GM12878 (cell line): ENCODE data around the gene CFAP47. TPM values are rescaled to one million over a fixed set of nuclear protein-coding genes. Genes with fewer than 3 reads are reported as not detected.

Experiments used
- ATAC-seq: fragments of 200-7000 bp; cut with Tn5 transposase; 3 replicates; pipeline ENCODE4 v1.9.1; 2020; ENCODE audit warnings: mild to moderate bottlenecking, moderate library complexity
- BruUV-seq: library from RNA; stranded (reverse); fragments of 400-500 nt; replicated peaks from 2 replicates; lab custom pipeline; 2021; lab: Mats Ljungman, UMichigan
- CTCF ChIA-PET: fragments of 300-600 bp; sonication (Branson Sonifier 250); formaldehyde crosslinking; extraction: SDS; loops from one replicate; lab custom pipeline; 2021; ENCODE audit warnings: inconsistent platforms; lab: Yijun Ruan, JAX
- POLR2A ChIA-PET: fragments of 350-600 bp; formaldehyde crosslinking; extraction: SDS; loops from one replicate; lab custom pipeline; 2021; ENCODE audit warnings: inconsistent platforms; lab: Charles Lee
- RAD21 ChIA-PET: fragments of 300-600 bp; sonication (Branson Sonifier 250); formaldehyde crosslinking; loops from one replicate; lab custom pipeline; 2023; ENCODE audit warnings: antibody characterized with exemption; ENCODE audit not compliant: unreplicated experiment; lab: Charles Lee
- SMC1A ChIA-PET: fragments of 300-600 bp; sonication (Branson Sonifier 250); formaldehyde crosslinking; loops from one replicate; lab custom pipeline; 2023; ENCODE audit not compliant: unreplicated experiment, uncharacterized antibody; lab: Charles Lee
- DNase-seq: peaks from one replicate; pipeline ENCODE4 v3.0.0-alpha.2; 2011; ENCODE audit warnings: low read depth, low spot score
- FAIRE-seq: peaks from 3 replicates; lab custom pipeline; 2011; peaks lifted over from hg19 to GRCh38; lab: Jason Lieb, UNC
- H2AFZ ChIP-seq: 2 replicates; pipeline ENCODE4 v1.6.0; 2011; ENCODE audit warnings: low read depth, low read length, control low read depth; ENCODE audit not compliant: control insufficient read depth
- H3K27ac ChIP-seq: 2 replicates; pipeline ENCODE4 v1.5.1; 2011; ENCODE audit warnings: control low read depth; ENCODE audit not compliant: control insufficient read depth, insufficient read depth
- H3K27me3 ChIP-seq, 2 experiments: replicated peaks in 1 of 2; 2 replicates each; pipeline versions ENCODE4 v1.6.0 to v1.6.1; 2011; ENCODE audit warnings: low read length in 1 of 2; ENCODE audit not compliant: control insufficient read depth in 2 of 2, insufficient read depth in 2 of 2
- H3K36me3 ChIP-seq, 2 experiments: 2 replicates each; pipeline ENCODE4 v1.5.1; 2011; ENCODE audit warnings: low read length in 1 of 2; ENCODE audit not compliant: control insufficient read depth in 2 of 2, insufficient read depth in 2 of 2
- H3K4me1 ChIP-seq: 2 replicates; pipeline ENCODE4 v1.6.1; 2011; ENCODE audit warnings: mild to moderate bottlenecking, low read length, moderate library complexity, mixed read lengths; ENCODE audit not compliant: control insufficient read depth, insufficient read depth
- H3K4me2 ChIP-seq: 2 replicates; pipeline ENCODE4 v1.6.0; 2011; ENCODE audit warnings: control low read depth; ENCODE audit not compliant: control insufficient read depth, insufficient read depth
- H3K4me3 ChIP-seq: fragments of 200-600 bp; sonication (generic); 2 replicates; pipeline ENCODE4 v1.5.1; 2016
- H3K79me2 ChIP-seq: 2 replicates; pipeline ENCODE4 v1.6.0; 2011; ENCODE audit warnings: low read length; ENCODE audit not compliant: control insufficient read depth, insufficient read depth
- H3K9ac ChIP-seq: 2 replicates; pipeline ENCODE4 v1.8.0; 2011; ENCODE audit warnings: low read length, control low read depth, mixed read lengths; ENCODE audit not compliant: control insufficient read depth, insufficient read depth
- H3K9me3 ChIP-seq: replicated peaks from 3 replicates; pipeline ENCODE4 v1.5.1; 2011; ENCODE audit warnings: mild to moderate bottlenecking, low read length; ENCODE audit not compliant: control insufficient read depth, insufficient read depth
- H4K20me1 ChIP-seq: 2 replicates; pipeline ENCODE4 v1.6.0; 2011; ENCODE audit not compliant: control insufficient read depth, insufficient read depth
- E2F4 ChIP-seq: IDR thresholded peaks from 2 replicates; pipeline ENCODE4 v1.6.1; 2012; ENCODE audit warnings: low read depth, low read length, improper control_type of control experiment
- IKZF2 ChIP-seq, 2 experiments: fragments of 450-650 bp; IDR thresholded peaks; 2 replicates each; pipeline ENCODE4 v1.6.1; 2017; ENCODE audit warnings: mild to moderate bottlenecking in 2 of 2, moderate library complexity in 2 of 2
- PBX3 ChIP-seq: IDR thresholded peaks from 2 replicates; pipeline ENCODE4 v1.6.1; 2011; ENCODE audit warnings: mild to moderate bottlenecking, low read depth, low read length, moderate library complexity; ENCODE audit not compliant: insufficient replicate concordance
- SIX5 ChIP-seq: IDR thresholded peaks from 2 replicates; pipeline ENCODE4 v1.6.1; 2011; ENCODE audit warnings: mild to moderate bottlenecking, low read depth, low read length, moderate library complexity; ENCODE audit not compliant: severe bottlenecking
- SMAD1 ChIP-seq: fragments of 450-650 bp; IDR thresholded peaks from 2 replicates; pipeline ENCODE4 v1.6.1; 2018; ENCODE audit warnings: mild to moderate bottlenecking, low read depth; ENCODE audit not compliant: partially characterized antibody
- TAF1 ChIP-seq: IDR thresholded peaks from 2 replicates; pipeline ENCODE4 v1.6.1; 2011; ENCODE audit warnings: mild to moderate bottlenecking, low read depth, low read length, borderline replicate concordance
- USF2 ChIP-seq: IDR thresholded peaks from 2 replicates; pipeline ENCODE4 v1.6.1; 2011; ENCODE audit warnings: low read depth, low read length, improper control_type of control experiment, borderline replicate concordance
- WGBS: methylation state at CpG from one replicate; pipeline ENCODE4 v1.1.6; 2016; ENCODE audit warnings: low lambda C conversion rate; ENCODE audit not compliant: insufficient replicate concordance, insufficient coverage; ENCODE audit errors: missing lambda C conversion rate; 5-methylcytosine and 5-hydroxymethylcytosine counted together
- in situ Hi-C: fragments of 300-500 bp; cut with MboI; formaldehyde crosslinking; loops from 9 replicates; pipeline ENCODE4 v1.14.3; 2018; ENCODE audit warnings: mixed read lengths
- intact Hi-C: fragments of 100-400 bp; cut with micrococcal nuclease; formaldehyde crosslinking; loops from one replicate; pipeline ENCODE4 v1.14.2; 2022; ENCODE audit not compliant: unreplicated experiment
- polyA plus RNA-seq, 11 experiments: library from polyadenylated mRNA; depleted of rRNA in 4 of 11; unstranded in 6 of 11; stranded (reverse) in 5 of 11; fragments of >200 nt; fragmentation: Nextera tagmentation in 4 of 11; fragmentation: Illumina TruSeq in 1 of 11; extraction: Ambion mirVana in 4 of 11; extraction: Trizol in 1 of 11; gene quantifications; 1 replicate in 1 of 11; 2 replicates in 10 of 11; pipeline versions ENCODE4 v1.2.1 to v1.2.3, GENCODE V29; 2011 to 2016; ENCODE audit warnings: inconsistent platforms in 2 of 11, missing spikeins in 2 of 11, low read depth in 1 of 11
- total RNA-seq, 4 experiments: library from RNA; depleted of rRNA in 3 of 4; stranded (reverse); fragments of >200 nt in 3 of 4; fragmentation: Illumina TruSeq in 1 of 4; extraction: Trizol in 1 of 4; gene quantifications; 2 replicates each; pipeline versions ENCODE4 v1.2.1 to v1.2.3, GENCODE V29; 2013 to 2021

The CFAP47 gene
- total and polyA plus RNA-seq, 10 of the 15 experiments (the other 5 are each of a cell fraction or from before 2014, with no cell fraction given), result 0.02 to 0.88 (median 0.06) TPM; not detected in 3

GRCh38 chrX:36431819-36432218 is 512.3 kb downstream of the CFAP47 start:
- WGBS, result 23% methylated on average over 3 of the region's 3 CpGs

More at GRCh38 chrX:36431819-36432218, 512.3 kb downstream of the CFAP47 start:
- SMC1A ChIA-PET, result no interaction called here
- no peaks in the 10 kb centered on the region for H3K9me3 ChIP-seq
- TF ChIP-seq PBX3, result no peak
- no peak for TF ChIP-seq USF2
- no peak for TF ChIP-seq E2F4
- no peak for TF ChIP-seq IKZF2 (IDR thresholded peaks at IDR 0.05)
- TF ChIP-seq TAF1, result no peak
- TF ChIP-seq SMAD1, result no peak
- TF ChIP-seq SIX5, result no peak
- TF ChIP-seq, all 136 proteins: peak for 0
- no TSS peak for BruUV-seq
- POLR2A ChIA-PET, result no interaction called here
- FAIRE-seq, result no peak
- DNase-seq, result no peak
- Histone ChIP-seq H3K27me3 (no peaks in the 10 kb centered on the region), H2AFZ (no peak overlapping the region), H3K79me2 (no peaks in the 10 kb centered on the region), H3K4me1 (no peaks in the 10 kb centered on the region), H3K9ac (no peak overlapping the region), H3K4me3 (no peak overlapping the region), H3K4me2 (no peak overlapping the region), H3K27ac (no peak overlapping the region), H4K20me1 (no peaks in the 10 kb centered on the region), H3K36me3 (no peaks in the 10 kb centered on the region)
- RAD21 ChIA-PET, result no interaction called here
- in situ Hi-C loops, result no loop called here
- intact Hi-C loops, result no loop called here
- CTCF ChIA-PET, result no interaction called here
- ATAC-seq, result no peak
